PFSK-1 (cell line): ENCODE measurements around the gene PSIP1.

Experiments used
- FOXP2 ChIP-seq: optimal IDR thresholded peaks from 2 replicates; pipeline ENCODE3; 2011; ENCODE audit warnings: borderline replicate concordance, control low read depth, inconsistent platforms; ENCODE audit not compliant: insufficient read depth; ENCODE audit errors: extremely low read length, extremely low read depth
- POLR2AphosphoS5 ChIP-seq: IDR thresholded peaks from 2 replicates; pipeline ENCODE4 v1.6.1; 2012; ENCODE audit warnings: low read depth, mild to moderate bottlenecking, control low read depth, low read length, moderate library complexity
- SIN3A ChIP-seq: IDR thresholded peaks from 2 replicates; pipeline ENCODE4 v1.6.1; 2012; ENCODE audit warnings: mild to moderate bottlenecking, low read length, moderate library complexity, borderline replicate concordance; ENCODE audit not compliant: insufficient read depth
- TAF1 ChIP-seq: IDR thresholded peaks from 2 replicates; pipeline ENCODE4 v1.6.1; 2012; ENCODE audit warnings: low read length, control low read depth, borderline replicate concordance; ENCODE audit not compliant: insufficient read depth
- TF ChIP-seq, protein P1 (sequence below), 2 experiments: IDR thresholded peaks; 2 replicates each; pipeline versions ENCODE4 v1.6.1 to v1.8.0; 2011 to 2012; ENCODE audit warnings: low read depth in 2 of 2, low read length in 2 of 2, control low read depth in 1 of 2, inconsistent platforms in 1 of 2, mild to moderate bottlenecking in 1 of 2, moderate library complexity in 1 of 2; ENCODE audit not compliant: insufficient read depth in 1 of 2

PSIP1 gene

GRCh38 chr9:15485836-15486666, 24.7 kb downstream of the PSIP1 start:
- TF ChIP-seq TAF1 (no peak), SIN3A (no peak), POLR2AphosphoS5 (no peak), FOXP2 (no peak)
- TF ChIP-seq, protein P1, sequence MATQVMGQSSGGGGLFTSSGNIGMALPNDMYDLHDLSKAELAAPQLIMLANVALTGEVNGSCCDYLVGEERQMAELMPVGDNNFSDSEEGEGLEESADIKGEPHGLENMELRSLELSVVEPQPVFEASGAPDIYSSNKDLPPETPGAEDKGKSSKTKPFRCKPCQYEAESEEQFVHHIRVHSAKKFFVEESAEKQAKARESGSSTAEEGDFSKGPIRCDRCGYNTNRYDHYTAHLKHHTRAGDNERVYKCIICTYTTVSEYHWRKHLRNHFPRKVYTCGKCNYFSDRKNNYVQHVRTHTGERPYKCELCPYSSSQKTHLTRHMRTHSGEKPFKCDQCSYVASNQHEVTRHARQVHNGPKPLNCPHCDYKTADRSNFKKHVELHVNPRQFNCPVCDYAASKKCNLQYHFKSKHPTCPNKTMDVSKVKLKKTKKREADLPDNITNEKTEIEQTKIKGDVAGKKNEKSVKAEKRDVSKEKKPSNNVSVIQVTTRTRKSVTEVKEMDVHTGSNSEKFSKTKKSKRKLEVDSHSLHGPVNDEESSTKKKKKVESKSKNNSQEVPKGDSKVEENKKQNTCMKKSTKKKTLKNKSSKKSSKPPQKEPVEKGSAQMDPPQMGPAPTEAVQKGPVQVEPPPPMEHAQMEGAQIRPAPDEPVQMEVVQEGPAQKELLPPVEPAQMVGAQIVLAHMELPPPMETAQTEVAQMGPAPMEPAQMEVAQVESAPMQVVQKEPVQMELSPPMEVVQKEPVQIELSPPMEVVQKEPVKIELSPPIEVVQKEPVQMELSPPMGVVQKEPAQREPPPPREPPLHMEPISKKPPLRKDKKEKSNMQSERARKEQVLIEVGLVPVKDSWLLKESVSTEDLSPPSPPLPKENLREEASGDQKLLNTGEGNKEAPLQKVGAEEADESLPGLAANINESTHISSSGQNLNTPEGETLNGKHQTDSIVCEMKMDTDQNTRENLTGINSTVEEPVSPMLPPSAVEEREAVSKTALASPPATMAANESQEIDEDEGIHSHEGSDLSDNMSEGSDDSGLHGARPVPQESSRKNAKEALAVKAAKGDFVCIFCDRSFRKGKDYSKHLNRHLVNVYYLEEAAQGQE (IDR thresholded peaks at IDR 0.05; ENCODE audit: insufficient read depth in 1 of 2, low read depth in 2 of 2, low read length in 2 of 2): no peak

- no peak for TF ChIP-seq SIN3A
- no peak for TF ChIP-seq POLR2AphosphoS5
- TF ChIP-seq FOXP2: no peak
- TF ChIP-seq, protein P1 (IDR thresholded peaks at IDR 0.05; ENCODE audit: insufficient read depth in 1 of 2, low read depth in 2 of 2, low read length in 2 of 2): no peak
- no peak for TF ChIP-seq TAF1
These were observed 26.0 kb downstream of the PSIP1 start for GRCh38 chr9:15484802-15485201.

GRCh38 chr9:15482146-15482545, 28.6 kb downstream of the PSIP1 start:
- no peak for TF ChIP-seq SIN3A
- TF ChIP-seq TAF1: no peak
- TF ChIP-seq POLR2AphosphoS5: no peak
- TF ChIP-seq, protein P1 (IDR thresholded peaks at IDR 0.05; ENCODE audit: insufficient read depth in 1 of 2, low read depth in 2 of 2, low read length in 2 of 2): no peak
- no peak for TF ChIP-seq FOXP2

DNA sequence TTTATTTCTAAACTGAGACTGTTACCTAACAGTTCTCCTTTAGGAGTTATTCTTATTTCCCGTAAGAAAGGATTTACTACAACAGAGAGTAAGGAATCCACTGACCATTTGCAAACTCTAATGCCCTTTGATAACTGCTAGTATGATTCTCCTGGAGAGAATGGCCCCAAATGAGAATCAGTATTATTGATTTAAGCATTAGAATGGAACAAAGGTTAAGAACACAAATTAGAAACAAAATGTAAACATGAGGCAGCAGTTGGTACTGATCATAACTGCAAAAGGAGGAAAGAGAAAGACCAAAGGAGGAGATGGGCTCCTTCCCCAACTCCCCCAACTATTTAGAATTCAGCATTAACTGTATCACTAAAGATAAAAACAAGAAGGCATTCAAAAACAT, 30.7 kb downstream of the PSIP1 start:
- TF ChIP-seq SIN3A (no peak), TAF1 (no peak), POLR2AphosphoS5 (no peak), FOXP2 (no peak)
- TF ChIP-seq, protein P1 (IDR thresholded peaks at IDR 0.05; ENCODE audit: insufficient read depth in 1 of 2, low read depth in 2 of 2, low read length in 2 of 2): no peak
